Measurements from ENCODE around the gene QRICH1.
A peak's percentile ranks its signal among the peaks of the same experiment; 100 is the strongest.

The QRICH1 gene

GRCh38 chr3:49122886-49123545 is 29.1 kb upstream of the QRICH1 start:
- no peak overlapping the region for H3K27ac Mint-ChIP-seq
- H3K27me3 Mint-ChIP-seq (ENCODE audit: low read depth), result no peaks in the 10 kb centered on the region
- H3K36me3 Mint-ChIP-seq (ENCODE audit: low read depth), result peaks cover 5% of the 10 kb centered on the region
- peaks cover 9% of the 10 kb centered on the region for H3K4me1 Mint-ChIP-seq (ENCODE audit: low read depth)
- H3K4me3 Mint-ChIP-seq, result no peak overlapping the region
- H3K9me3 Mint-ChIP-seq, result no peaks in the 10 kb centered on the region

GRCh38 chr3:49122451-49122850 is 28.6 kb upstream of the QRICH1 start:
- H3K27ac Mint-ChIP-seq, result peak overlapping the region; percentile 82
- H3K9me3 Mint-ChIP-seq, result no peaks in the 10 kb centered on the region
- H3K4me3 Mint-ChIP-seq, result no peak overlapping the region
- no peaks in the 10 kb centered on the region for H3K27me3 Mint-ChIP-seq (ENCODE audit: low read depth)
- peaks cover 11% of the 10 kb centered on the region for H3K4me1 Mint-ChIP-seq (ENCODE audit: low read depth)
- peaks cover 8% of the 10 kb centered on the region for H3K36me3 Mint-ChIP-seq (ENCODE audit: low read depth)

- no peaks in the 10 kb centered on the region for H3K27me3 Mint-ChIP-seq (ENCODE audit: low read depth)
- peaks cover 11% of the 10 kb centered on the region for H3K4me1 Mint-ChIP-seq (ENCODE audit: low read depth)
- H3K9me3 Mint-ChIP-seq, result no peaks in the 10 kb centered on the region
Observed at GRCh38 chr3:49122022-49122421, 28.2 kb upstream of the QRICH1 start.

GRCh38 chr3:49121132-49121736 is 27.4 kb upstream of the QRICH1 start:
- Mint-ChIP-seq H3K27me3 (ENCODE audit: low read depth) (no peaks in the 10 kb centered on the region), H3K27ac (peak overlapping the region; percentile 82), H3K4me1 (ENCODE audit: low read depth) (peaks cover 11% of the 10 kb centered on the region), H3K4me3 (peak overlapping the region; percentile 46), H3K9me3 (no peaks in the 10 kb centered on the region), H3K36me3 (ENCODE audit: low read depth) (peaks cover 8% of the 10 kb centered on the region)

More at GRCh38 chr3:49122022-49122421, 28.2 kb upstream of the QRICH1 start:
- peak overlapping the region; percentile 82 for H3K27ac Mint-ChIP-seq
- no peak overlapping the region for H3K4me3 Mint-ChIP-seq
- peaks cover 8% of the 10 kb centered on the region for H3K36me3 Mint-ChIP-seq (ENCODE audit: low read depth)

GRCh38 chr3:49120438-49121131 is 26.7 kb upstream of the QRICH1 start, which contains the start of gene USP19:
Gene USP19, minus strand, starts transcription at chr3:49120823. Its CDS starts 1,678 bp downstream, at chr3:49119145.
- H3K27me3 Mint-ChIP-seq (ENCODE audit: low read depth), result no peaks in the 10 kb centered on the region
- no peaks in the 10 kb centered on the region for H3K9me3 Mint-ChIP-seq
- H3K4me1 Mint-ChIP-seq (ENCODE audit: low read depth), result peaks cover 11% of the 10 kb centered on the region
- peaks cover 10% of the 10 kb centered on the region for H3K36me3 Mint-ChIP-seq (ENCODE audit: low read depth)
- peak within 1 kb of the TSS; percentile 91 for H3K27ac Mint-ChIP-seq
- H3K4me3 Mint-ChIP-seq, result peak within 1 kb of the TSS; percentile 92

GRCh38 chr3:49120096-49120437 is 26.2 kb upstream of the QRICH1 start:
- H3K27me3 Mint-ChIP-seq (ENCODE audit: low read depth), result no peaks in the 10 kb centered on the region
- no peaks in the 10 kb centered on the region for H3K9me3 Mint-ChIP-seq
- H3K4me1 Mint-ChIP-seq (ENCODE audit: low read depth), result peaks cover 11% of the 10 kb centered on the region
- peaks cover 15% of the 10 kb centered on the region for H3K36me3 Mint-ChIP-seq (ENCODE audit: low read depth)
- peak overlapping the region; percentile 91 for H3K27ac Mint-ChIP-seq
- peak overlapping the region; percentile 92 for H3K4me3 Mint-ChIP-seq

- H3K27ac Mint-ChIP-seq, result no peak overlapping the region
- peak overlapping the region; percentile 92 for H3K4me3 Mint-ChIP-seq
- H3K9me3 Mint-ChIP-seq, result no peaks in the 10 kb centered on the region
- no peaks in the 10 kb centered on the region for H3K27me3 Mint-ChIP-seq (ENCODE audit: low read depth)
- H3K36me3 Mint-ChIP-seq (ENCODE audit: low read depth), result peaks cover 15% of the 10 kb centered on the region
- peaks cover 11% of the 10 kb centered on the region for H3K4me1 Mint-ChIP-seq (ENCODE audit: low read depth)
Observed at GRCh38 chr3:49119439-49119838, 25.6 kb upstream of the QRICH1 start.

- Mint-ChIP-seq H3K27me3 (ENCODE audit: low read depth) (no peaks in the 10 kb centered on the region), H3K4me1 (ENCODE audit: low read depth) (peaks cover 11% of the 10 kb centered on the region), H3K4me3 (peak overlapping the region; percentile 34), H3K36me3 (ENCODE audit: low read depth) (peaks cover 15% of the 10 kb centered on the region), H3K9me3 (no peaks in the 10 kb centered on the region), H3K27ac (no peak overlapping the region)
Observed at GRCh38 chr3:49119036-49119435, 25.2 kb upstream of the QRICH1 start.

- H3K27ac Mint-ChIP-seq, result no peak overlapping the region
- H3K4me1 Mint-ChIP-seq (ENCODE audit: low read depth), result no peaks in the 10 kb centered on the region
- H3K36me3 Mint-ChIP-seq (ENCODE audit: low read depth), result peaks cover 36% of the 10 kb centered on the region
- H3K4me3 Mint-ChIP-seq, result no peak overlapping the region
- no peaks in the 10 kb centered on the region for H3K9me3 Mint-ChIP-seq
- no peaks in the 10 kb centered on the region for H3K27me3 Mint-ChIP-seq (ENCODE audit: low read depth)
Observed at GRCh38 chr3:49112262-49112661, 18.4 kb upstream of the QRICH1 start.

- Mint-ChIP-seq H3K27ac (no peak overlapping the region), H3K27me3 (ENCODE audit: low read depth) (no peaks in the 10 kb centered on the region), H3K4me1 (ENCODE audit: low read depth) (no peaks in the 10 kb centered on the region), H3K9me3 (no peaks in the 10 kb centered on the region), H3K4me3 (no peak overlapping the region), H3K36me3 (ENCODE audit: low read depth) (peaks cover 37% of the 10 kb centered on the region)
Observed at GRCh38 chr3:49111347-49111746, 17.5 kb upstream of the QRICH1 start.

- H3K27me3 Mint-ChIP-seq (ENCODE audit: low read depth), result no peaks in the 10 kb centered on the region
- peaks cover 37% of the 10 kb centered on the region for H3K36me3 Mint-ChIP-seq (ENCODE audit: low read depth)
- H3K4me1 Mint-ChIP-seq (ENCODE audit: low read depth), result no peaks in the 10 kb centered on the region
- H3K9me3 Mint-ChIP-seq, result no peaks in the 10 kb centered on the region
- H3K4me3 Mint-ChIP-seq, result no peak overlapping the region
- no peak overlapping the region for H3K27ac Mint-ChIP-seq
Observed at GRCh38 chr3:49110780-49111179, 16.9 kb upstream of the QRICH1 start.

GRCh38 chr3:49108346-49108745 is 14.5 kb upstream of the QRICH1 start:
- peaks cover 33% of the 10 kb centered on the region for H3K36me3 Mint-ChIP-seq (ENCODE audit: low read depth)
- H3K27ac Mint-ChIP-seq, result no peak overlapping the region
- H3K9me3 Mint-ChIP-seq, result no peaks in the 10 kb centered on the region

GRCh38 chr3:49104427-49105291 is 10.8 kb upstream of the QRICH1 start, which contains the start of gene QARS1:
Gene QARS1, minus strand, starts transcription at chr3:49104757. Its CDS starts 24 bp downstream, at chr3:49104733.
- peak within 1 kb of the TSS; percentile 94 for H3K27ac Mint-ChIP-seq
- no peaks in the 10 kb centered on the region for H3K27me3 Mint-ChIP-seq (ENCODE audit: low read depth)
- peak within 1 kb of the TSS; percentile 97 for H3K4me3 Mint-ChIP-seq
- no peaks in the 10 kb centered on the region for H3K9me3 Mint-ChIP-seq
- peaks cover 12% of the 10 kb centered on the region for H3K4me1 Mint-ChIP-seq (ENCODE audit: low read depth)
- H3K36me3 Mint-ChIP-seq (ENCODE audit: low read depth), result peaks cover 33% of the 10 kb centered on the region

More at GRCh38 chr3:49108346-49108745, 14.5 kb upstream of the QRICH1 start:
- Mint-ChIP-seq H3K4me1 (ENCODE audit: low read depth) (peaks cover 10% of the 10 kb centered on the region), H3K27me3 (ENCODE audit: low read depth) (no peaks in the 10 kb centered on the region), H3K4me3 (no peak overlapping the region)

- Mint-ChIP-seq H3K27me3 (ENCODE audit: low read depth) (no peaks in the 10 kb centered on the region), H3K9me3 (no peaks in the 10 kb centered on the region), H3K36me3 (ENCODE audit: low read depth) (peaks cover 32% of the 10 kb centered on the region), H3K4me1 (ENCODE audit: low read depth) (peaks cover 14% of the 10 kb centered on the region), H3K27ac (peak overlapping the region; percentile 94), H3K4me3 (peak overlapping the region; percentile 97)
Observed at GRCh38 chr3:49104052-49104426, 10.2 kb upstream of the QRICH1 start.
